ENCODE results near the gene TMEM45B. TPM values are rescaled to one million over a fixed set of nuclear protein-coding genes. Genes with fewer than 3 reads are reported as not detected.

Gene TMEM45B
- total and polyA plus RNA-seq, 2 of the 13 experiments (the other 11 are each of a cell fraction or from before 2014, with no cell fraction given) = 29.1 to 181 TPM

DNA sequence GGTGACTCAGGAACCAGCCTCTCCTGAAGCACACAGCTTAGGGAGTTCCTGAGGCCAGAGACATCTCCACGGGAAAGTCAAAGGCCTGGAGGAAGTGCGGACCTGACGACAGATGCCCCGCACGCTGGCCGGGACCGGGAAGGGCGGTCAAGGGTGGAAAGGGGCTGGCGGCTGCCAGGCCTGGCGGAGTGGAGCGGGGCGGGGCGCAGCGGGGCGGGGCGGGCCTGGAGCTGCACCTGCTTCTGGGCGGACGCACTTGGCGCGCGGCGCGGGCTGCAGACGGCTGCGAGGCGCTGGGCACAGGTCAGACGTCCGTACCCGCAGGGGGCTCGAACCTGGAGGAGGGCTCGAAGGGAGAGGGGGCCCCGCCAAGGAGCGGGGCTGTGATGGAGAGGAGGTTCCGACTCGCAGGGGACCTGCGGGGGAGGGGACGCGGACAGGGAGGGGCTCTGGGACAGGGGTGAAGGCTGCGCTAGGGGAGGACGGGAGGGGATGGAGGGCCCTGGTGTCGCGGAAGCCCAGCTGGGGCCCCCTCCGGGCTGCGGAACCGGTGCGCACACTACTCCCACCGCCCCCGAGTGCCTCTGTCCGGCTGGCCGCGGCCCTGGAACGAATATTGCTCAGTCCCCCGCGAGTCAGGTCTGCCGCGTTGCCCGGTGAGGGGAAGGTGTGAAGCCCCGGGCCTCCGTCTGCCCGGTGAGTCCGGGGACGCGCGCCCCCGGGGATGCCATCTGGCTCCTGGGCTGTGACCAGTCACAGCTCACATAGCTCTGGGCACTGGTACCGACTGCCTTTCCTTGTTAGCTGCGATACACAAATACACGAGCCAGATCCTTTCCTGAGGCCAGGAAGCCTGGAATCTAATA lies at the start of gene TMEM45B (continued):
- TF ChIP-seq ZNF30 (CRISPR knock-in tag; IDR thresholded peaks at IDR 0.05) = 0 out of 2 replicates have a peak, but pooled peaks have one; percentile 35
- TF ChIP-seq CCDC6 (CRISPR knock-in tag; IDR thresholded peaks at IDR 0.05) = 0 out of 2 replicates have a peak, but pooled peaks have one; percentile 46
- TF ChIP-seq, protein P1, sequence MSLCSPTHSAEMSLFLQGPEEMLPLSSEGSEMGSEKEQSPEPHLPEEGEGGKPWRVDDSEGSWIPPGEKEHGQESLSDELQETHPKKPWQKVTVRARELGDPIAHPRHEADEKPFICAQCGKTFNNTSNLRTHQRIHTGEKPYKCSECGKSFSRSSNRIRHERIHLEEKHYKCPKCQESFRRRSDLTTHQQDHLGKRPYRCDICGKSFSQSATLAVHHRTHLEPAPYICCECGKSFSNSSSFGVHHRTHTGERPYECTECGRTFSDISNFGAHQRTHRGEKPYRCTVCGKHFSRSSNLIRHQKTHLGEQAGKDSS (CRISPR knock-in tag; IDR thresholded peaks at IDR 0.05; ENCODE audit: borderline replicate concordance, low read depth) = no peak
- TF ChIP-seq ISL2 (CRISPR knock-in tag; IDR thresholded peaks at IDR 0.05) = 0 out of 2 replicates have a peak, but pooled peaks have one; percentile 13
- TF ChIP-seq YY1 (IDR thresholded peaks at IDR 0.05; ENCODE audit: insufficient read depth, insufficient replicate concordance, low read depth, low read length) = no peak
- no peak; the same call in 1 of the 2 replicates for TF ChIP-seq ZNF230 (CRISPR knock-in tag; IDR thresholded peaks at IDR 0.05)
- TF ChIP-seq, protein P2, sequence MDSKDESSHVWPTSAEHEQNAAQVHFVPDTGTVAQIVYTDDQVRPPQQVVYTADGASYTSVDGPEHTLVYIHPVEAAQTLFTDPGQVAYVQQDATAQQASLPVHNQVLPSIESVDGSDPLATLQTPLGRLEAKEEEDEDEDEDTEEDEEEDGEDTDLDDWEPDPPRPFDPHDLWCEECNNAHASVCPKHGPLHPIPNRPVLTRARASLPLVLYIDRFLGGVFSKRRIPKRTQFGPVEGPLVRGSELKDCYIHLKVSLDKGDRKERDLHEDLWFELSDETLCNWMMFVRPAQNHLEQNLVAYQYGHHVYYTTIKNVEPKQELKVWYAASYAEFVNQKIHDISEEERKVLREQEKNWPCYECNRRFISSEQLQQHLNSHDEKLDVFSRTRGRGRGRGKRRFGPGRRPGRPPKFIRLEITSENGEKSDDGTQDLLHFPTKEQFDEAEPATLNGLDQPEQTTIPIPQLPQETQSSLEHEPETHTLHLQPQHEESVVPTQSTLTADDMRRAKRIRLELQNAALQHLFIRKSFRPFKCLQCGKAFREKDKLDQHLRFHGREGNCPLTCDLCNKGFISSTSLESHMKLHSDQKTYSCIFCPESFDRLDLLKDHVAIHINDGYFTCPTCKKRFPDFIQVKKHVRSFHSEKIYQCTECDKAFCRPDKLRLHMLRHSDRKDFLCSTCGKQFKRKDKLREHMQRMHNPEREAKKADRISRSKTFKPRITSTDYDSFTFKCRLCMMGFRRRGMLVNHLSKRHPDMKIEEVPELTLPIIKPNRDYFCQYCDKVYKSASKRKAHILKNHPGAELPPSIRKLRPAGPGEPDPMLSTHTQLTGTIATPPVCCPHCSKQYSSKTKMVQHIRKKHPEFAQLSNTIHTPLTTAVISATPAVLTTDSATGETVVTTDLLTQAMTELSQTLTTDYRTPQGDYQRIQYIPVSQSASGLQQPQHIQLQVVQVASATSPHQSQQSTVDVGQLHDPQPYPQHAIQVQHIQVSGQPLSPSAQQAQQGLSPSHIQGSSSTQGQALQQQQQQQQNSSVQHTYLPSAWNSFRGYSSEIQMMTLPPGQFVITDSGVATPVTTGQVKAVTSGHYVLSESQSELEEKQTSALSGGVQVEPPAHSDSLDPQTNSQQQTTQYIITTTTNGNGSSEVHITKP (CRISPR knock-in tag; IDR thresholded peaks at IDR 0.05; ENCODE audit: low read depth) = no peak
- TF ChIP-seq, protein P3, sequence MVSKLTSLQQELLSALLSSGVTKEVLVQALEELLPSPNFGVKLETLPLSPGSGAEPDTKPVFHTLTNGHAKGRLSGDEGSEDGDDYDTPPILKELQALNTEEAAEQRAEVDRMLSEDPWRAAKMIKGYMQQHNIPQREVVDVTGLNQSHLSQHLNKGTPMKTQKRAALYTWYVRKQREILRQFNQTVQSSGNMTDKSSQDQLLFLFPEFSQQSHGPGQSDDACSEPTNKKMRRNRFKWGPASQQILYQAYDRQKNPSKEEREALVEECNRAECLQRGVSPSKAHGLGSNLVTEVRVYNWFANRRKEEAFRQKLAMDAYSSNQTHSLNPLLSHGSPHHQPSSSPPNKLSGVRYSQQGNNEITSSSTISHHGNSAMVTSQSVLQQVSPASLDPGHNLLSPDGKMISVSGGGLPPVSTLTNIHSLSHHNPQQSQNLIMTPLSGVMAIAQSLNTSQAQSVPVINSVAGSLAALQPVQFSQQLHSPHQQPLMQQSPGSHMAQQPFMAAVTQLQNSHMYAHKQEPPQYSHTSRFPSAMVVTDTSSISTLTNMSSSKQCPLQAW (CRISPR knock-in tag; IDR thresholded peaks at IDR 0.05) = no peak
- 0 out of 2 replicates have a peak, but pooled peaks have one; percentile 36 for TF ChIP-seq KMT2B (CRISPR knock-in tag; IDR thresholded peaks at IDR 0.05)
- TF ChIP-seq, protein P4, sequence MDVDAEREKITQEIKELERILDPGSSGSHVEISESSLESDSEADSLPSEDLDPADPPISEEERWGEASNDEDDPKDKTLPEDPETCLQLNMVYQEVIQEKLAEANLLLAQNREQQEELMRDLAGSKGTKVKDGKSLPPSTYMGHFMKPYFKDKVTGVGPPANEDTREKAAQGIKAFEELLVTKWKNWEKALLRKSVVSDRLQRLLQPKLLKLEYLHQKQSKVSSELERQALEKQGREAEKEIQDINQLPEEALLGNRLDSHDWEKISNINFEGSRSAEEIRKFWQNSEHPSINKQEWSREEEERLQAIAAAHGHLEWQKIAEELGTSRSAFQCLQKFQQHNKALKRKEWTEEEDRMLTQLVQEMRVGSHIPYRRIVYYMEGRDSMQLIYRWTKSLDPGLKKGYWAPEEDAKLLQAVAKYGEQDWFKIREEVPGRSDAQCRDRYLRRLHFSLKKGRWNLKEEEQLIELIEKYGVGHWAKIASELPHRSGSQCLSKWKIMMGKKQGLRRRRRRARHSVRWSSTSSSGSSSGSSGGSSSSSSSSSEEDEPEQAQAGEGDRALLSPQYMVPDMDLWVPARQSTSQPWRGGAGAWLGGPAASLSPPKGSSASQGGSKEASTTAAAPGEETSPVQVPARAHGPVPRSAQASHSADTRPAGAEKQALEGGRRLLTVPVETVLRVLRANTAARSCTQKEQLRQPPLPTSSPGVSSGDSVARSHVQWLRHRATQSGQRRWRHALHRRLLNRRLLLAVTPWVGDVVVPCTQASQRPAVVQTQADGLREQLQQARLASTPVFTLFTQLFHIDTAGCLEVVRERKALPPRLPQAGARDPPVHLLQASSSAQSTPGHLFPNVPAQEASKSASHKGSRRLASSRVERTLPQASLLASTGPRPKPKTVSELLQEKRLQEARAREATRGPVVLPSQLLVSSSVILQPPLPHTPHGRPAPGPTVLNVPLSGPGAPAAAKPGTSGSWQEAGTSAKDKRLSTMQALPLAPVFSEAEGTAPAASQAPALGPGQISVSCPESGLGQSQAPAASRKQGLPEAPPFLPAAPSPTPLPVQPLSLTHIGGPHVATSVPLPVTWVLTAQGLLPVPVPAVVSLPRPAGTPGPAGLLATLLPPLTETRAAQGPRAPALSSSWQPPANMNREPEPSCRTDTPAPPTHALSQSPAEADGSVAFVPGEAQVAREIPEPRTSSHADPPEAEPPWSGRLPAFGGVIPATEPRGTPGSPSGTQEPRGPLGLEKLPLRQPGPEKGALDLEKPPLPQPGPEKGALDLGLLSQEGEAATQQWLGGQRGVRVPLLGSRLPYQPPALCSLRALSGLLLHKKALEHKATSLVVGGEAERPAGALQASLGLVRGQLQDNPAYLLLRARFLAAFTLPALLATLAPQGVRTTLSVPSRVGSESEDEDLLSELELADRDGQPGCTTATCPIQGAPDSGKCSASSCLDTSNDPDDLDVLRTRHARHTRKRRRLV (CRISPR knock-in tag; IDR thresholded peaks at IDR 0.05) = no peak
- TF ChIP-seq ZNF441 (CRISPR knock-in tag; IDR thresholded peaks at IDR 0.05; ENCODE audit: borderline replicate concordance) = peak; percentile 40; the same call in 1 of the 2 replicates
- no peak for TF ChIP-seq ZNF24 (IDR thresholded peaks at IDR 0.05)
- no peak for TF ChIP-seq ZNF530 (CRISPR knock-in tag; IDR thresholded peaks at IDR 0.05; ENCODE audit: low read depth)
- no peak for TF ChIP-seq RFX1 (IDR thresholded peaks at IDR 0.05)
- no peak for TF ChIP-seq BCL6 (CRISPR knock-in tag; IDR thresholded peaks at IDR 0.05)
- TF ChIP-seq IRF2 (CRISPR knock-in tag; IDR thresholded peaks at IDR 0.05) = no peak
- TF ChIP-seq ZNF775 (CRISPR knock-in tag; IDR thresholded peaks at IDR 0.05; ENCODE audit: borderline replicate concordance) = no peak
- TF ChIP-seq SIN3B (IDR thresholded peaks at IDR 0.05; ENCODE audit: low read length) = no peak
